IgD-negative memory B cell (primary cell): Measurements from ENCODE around the gene ARHGAP1. TPM values are rescaled to one million over a fixed set of nuclear protein-coding genes. Genes with fewer than 3 reads are reported as not detected.
A peak's percentile ranks its signal among the peaks of the same experiment; 100 is the strongest.

Source experiments
- H3K27ac Mint-ChIP-seq, 3 donors: one replicate each; pipeline ENCODE4 v1.8.0; 2020 to 2022; ENCODE audit warnings: mild to moderate bottlenecking in 3 of 3, mixed read lengths in 3 of 3, moderate library complexity in 1 of 3
- H3K27me3 Mint-ChIP-seq: one replicate; pipeline ENCODE4 v1.8.0; 2021; ENCODE audit warnings: mixed read lengths
- H3K36me3 Mint-ChIP-seq: one replicate; pipeline ENCODE4 v1.8.0; 2020; ENCODE audit warnings: mild to moderate bottlenecking, mixed read lengths
- H3K4me1 Mint-ChIP-seq, 3 donors: one replicate each; pipeline ENCODE4 v1.8.0; 2020 to 2022; ENCODE audit warnings: mixed read lengths in 3 of 3, mild to moderate bottlenecking in 1 of 3
- H3K4me3 Mint-ChIP-seq, 4 donors: one replicate each; pipeline ENCODE4 v1.8.0; 2020 to 2022; ENCODE audit warnings: mild to moderate bottlenecking in 4 of 4, mixed read lengths in 4 of 4, moderate library complexity in 3 of 4
- H3K9me3 Mint-ChIP-seq, 3 donors: one replicate each; pipeline ENCODE4 v1.8.0; 2020 to 2021; ENCODE audit warnings: mixed read lengths in 3 of 3, mild to moderate bottlenecking in 1 of 3
- polyA plus RNA-seq: library from polyadenylated mRNA; unstranded; fragments of 300-500 nt; fragmentation: Illumina TruSeq; gene quantifications from one replicate; pipeline ENCODE4 v1.2.3, GENCODE V29; 2021

Gene ARHGAP1
- polyA plus RNA-seq: 42.6 TPM

DNA sequence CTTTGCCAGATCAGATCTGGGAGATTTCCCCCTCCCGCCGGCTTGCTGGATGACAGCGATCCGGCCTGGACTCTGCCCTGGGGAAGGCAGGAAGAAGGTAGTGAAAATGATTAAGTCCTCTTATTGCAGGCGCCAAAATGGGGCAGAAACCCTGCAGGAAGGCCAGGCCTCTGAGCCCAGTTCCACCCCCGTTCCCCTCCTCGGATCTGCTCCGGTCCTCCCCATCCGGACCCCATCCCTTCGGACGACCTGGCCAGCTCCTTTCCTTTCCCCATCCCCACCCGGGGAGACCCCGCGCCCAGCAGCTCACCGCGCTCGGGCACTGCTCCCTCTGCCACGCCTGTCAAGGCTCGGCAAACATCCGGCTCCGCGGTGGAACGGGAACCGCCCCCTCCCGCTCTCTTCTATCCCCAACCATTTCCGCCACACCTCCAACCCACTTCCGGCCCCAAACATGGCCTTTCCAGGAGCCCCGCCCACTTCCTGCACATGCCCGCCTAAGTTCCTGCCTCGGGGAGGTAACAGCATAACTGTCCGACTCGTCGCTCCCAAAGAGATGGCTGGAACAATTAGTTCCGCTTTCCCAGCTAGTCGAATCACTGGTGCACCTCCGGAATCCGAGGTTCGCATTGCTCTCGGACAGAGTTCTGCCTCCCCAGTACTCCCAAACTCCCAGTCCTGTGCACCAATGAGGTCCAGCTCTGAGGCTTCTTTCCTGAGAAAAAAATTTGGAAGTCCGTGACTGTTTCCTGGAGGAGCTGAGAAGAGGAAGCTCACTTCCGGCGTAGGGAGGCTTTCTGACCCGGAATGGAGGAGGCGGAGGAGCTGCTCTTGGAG is at the start of gene ARHGAP1, which contains the start of gene ZNF408:
ARHGAP1 (minus strand) TSS at position 379 of the 837 bp plus-strand sequence. CDS start 4,512 bp downstream, outside the sequence.
ZNF408 (plus strand) TSS at position 791 of the 837 bp plus-strand sequence; CDS start at position 808, 17 bp downstream.
- H3K36me3 Mint-ChIP-seq: peaks cover 3% of the 10 kb centered on the region
- H3K27me3 Mint-ChIP-seq: no peaks in the 10 kb centered on the region
- H3K9me3 Mint-ChIP-seq: no peaks in the 10 kb centered on the region
- H3K4me1 Mint-ChIP-seq: peaks cover 29 to 33% (median 29%) of the 10 kb centered on the region in 3 donors
- peak within 1 kb of the TSS; percentile 72 to 99 (median 95) for H3K27ac Mint-ChIP-seq
- H3K4me3 Mint-ChIP-seq: peak within 1 kb of the TSS; percentile 94 to 100 (median 98)

DNA sequence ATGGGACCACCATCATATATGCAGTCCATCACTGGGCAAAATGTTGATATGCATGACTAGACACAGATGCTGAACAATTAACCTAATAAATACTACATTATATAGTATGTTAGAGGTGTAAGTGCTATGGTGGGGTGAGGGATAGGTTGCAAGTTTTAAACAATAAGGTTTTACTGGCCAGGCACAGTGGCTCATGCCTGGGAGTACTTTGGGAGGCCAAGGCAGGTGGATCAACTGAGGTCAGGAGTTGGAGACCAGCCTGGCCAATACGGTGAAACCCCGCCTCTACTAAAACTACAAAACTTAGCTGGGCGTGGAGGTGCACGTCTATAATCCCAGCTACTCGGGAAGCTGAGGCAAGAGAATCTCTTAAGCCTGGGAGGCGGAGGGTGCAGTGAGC is 46.7 kb upstream of the ARHGAP1 start:
- peaks cover 15% of the 10 kb centered on the region for H3K36me3 Mint-ChIP-seq
- no peak overlapping the region for H3K27ac Mint-ChIP-seq

DNA sequence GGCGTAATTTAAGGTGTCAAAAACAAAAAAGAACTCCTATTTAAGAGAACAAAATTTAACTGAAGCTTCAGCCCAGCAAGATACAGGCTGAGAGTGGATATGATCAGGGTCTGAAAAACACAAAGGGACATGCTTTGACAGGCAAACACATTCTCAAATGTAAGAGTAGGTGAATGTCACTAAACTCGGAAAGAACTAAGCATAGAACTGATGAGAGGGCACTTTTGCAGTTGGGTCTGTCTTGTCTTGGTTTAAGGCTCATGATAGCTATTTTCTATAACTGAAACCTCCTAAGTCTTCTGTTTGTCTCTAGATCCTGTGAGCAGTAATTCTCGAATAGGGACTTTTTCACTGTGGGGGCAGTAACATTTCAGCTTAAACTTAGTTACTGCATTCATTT is 45.6 kb upstream of the ARHGAP1 start:
- no peak overlapping the region for H3K4me3 Mint-ChIP-seq
- peaks cover 19% of the 10 kb centered on the region for H3K36me3 Mint-ChIP-seq
- H3K4me1 Mint-ChIP-seq: no peaks in the 10 kb centered on the region
- no peaks in the 10 kb centered on the region for H3K9me3 Mint-ChIP-seq
- no peaks in the 10 kb centered on the region for H3K27me3 Mint-ChIP-seq
- H3K27ac Mint-ChIP-seq: no peak overlapping the region

More for the DNA sequence above, 46.7 kb upstream of the ARHGAP1 start:
- no peaks in the 10 kb centered on the region for H3K4me1 Mint-ChIP-seq
- no peaks in the 10 kb centered on the region for H3K27me3 Mint-ChIP-seq
- H3K4me3 Mint-ChIP-seq: no peak overlapping the region
- H3K9me3 Mint-ChIP-seq: no peaks in the 10 kb centered on the region

DNA sequence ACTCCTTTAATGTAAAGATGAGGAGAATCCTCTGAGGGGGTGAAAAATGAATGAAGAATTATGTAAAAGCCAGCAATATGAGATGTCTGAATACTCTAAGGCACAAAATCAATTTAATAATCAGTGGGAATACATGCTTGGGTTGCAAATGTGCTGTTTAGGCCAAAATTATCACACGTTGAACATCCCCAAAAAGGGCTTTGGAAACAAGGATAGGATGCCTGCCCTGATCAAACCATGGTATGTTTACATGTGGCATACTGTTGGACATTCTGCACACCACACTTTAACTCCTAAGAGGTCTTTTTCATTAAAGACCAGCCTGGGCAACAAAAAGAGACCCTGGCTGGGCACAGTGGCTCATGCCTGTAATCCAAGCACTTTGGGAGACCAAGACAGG is 44.9 kb upstream of the ARHGAP1 start:
- no peaks in the 10 kb centered on the region for H3K27me3 Mint-ChIP-seq
- H3K9me3 Mint-ChIP-seq: no peaks in the 10 kb centered on the region
- no peaks in the 10 kb centered on the region for H3K4me1 Mint-ChIP-seq
- no peak overlapping the region for H3K4me3 Mint-ChIP-seq
- H3K36me3 Mint-ChIP-seq: peaks cover 17% of the 10 kb centered on the region
- no peak overlapping the region for H3K27ac Mint-ChIP-seq

DNA sequence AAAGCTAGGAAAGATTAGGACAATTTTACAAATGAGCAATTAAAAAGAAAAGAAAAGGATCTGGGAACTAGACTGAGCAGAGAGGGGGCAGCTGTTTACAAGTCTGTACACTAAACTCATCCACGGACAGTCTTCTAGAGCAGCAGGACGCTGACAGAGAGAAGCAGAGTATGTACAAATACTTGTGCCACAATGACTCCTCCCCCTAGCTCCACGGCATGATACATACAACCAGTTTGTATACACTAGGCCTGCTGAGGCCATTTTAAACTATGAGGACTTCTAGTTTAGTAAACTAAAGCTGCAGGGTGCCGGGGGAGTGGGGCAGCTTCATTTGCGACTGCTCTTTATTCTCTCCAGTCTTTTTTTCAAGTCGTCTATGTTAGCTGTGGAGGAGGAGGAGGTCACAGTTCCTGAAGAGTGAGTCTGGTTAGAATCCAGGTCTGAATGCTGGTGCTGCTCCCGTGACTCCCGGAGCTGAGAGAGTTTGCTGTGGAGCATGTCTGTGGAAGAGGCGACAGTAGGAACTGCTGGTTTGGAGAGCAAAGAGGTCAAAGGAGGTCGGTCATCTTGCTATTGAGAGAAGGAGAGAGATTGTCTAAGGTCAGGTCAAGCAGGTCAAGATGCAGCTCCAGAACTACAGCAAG is 43.4 kb upstream of the ARHGAP1 start:
- peaks cover 17% of the 10 kb centered on the region for H3K36me3 Mint-ChIP-seq

DNA sequence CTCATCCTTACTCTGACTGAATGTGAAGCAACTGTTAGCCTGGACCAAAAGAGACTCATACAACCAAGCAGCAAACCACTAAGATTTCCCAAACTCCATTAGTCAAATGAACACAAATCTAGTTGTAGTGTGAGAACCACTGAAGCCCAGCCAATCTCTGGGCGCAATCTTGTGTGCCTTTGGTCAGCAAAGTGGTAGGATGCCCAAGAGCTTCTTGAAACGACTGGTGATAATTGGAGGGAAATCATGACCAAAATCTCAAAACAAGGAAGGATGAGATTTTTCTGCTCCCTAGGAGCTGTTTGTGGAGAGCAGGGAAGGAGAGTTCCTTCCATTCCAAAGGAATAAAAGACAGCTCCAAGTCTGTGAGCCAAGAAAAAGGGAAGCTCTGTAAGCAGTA is 42.6 kb upstream of the ARHGAP1 start:
- Mint-ChIP-seq H3K4me3 (no peak overlapping the region), H3K36me3 (peaks cover 15% of the 10 kb centered on the region), H3K9me3 (no peaks in the 10 kb centered on the region), H3K27me3 (no peaks in the 10 kb centered on the region), H3K27ac (peak overlapping the region in 1 of 3 donors; percentile 16), H3K4me1 (no peaks in the 10 kb centered on the region)

More for the DNA sequence above, 43.4 kb upstream of the ARHGAP1 start:
- Mint-ChIP-seq H3K4me3 (no peak overlapping the region), H3K27me3 (no peaks in the 10 kb centered on the region), H3K4me1 (no peaks in the 10 kb centered on the region), H3K9me3 (no peaks in the 10 kb centered on the region), H3K27ac (no peak overlapping the region)

DNA sequence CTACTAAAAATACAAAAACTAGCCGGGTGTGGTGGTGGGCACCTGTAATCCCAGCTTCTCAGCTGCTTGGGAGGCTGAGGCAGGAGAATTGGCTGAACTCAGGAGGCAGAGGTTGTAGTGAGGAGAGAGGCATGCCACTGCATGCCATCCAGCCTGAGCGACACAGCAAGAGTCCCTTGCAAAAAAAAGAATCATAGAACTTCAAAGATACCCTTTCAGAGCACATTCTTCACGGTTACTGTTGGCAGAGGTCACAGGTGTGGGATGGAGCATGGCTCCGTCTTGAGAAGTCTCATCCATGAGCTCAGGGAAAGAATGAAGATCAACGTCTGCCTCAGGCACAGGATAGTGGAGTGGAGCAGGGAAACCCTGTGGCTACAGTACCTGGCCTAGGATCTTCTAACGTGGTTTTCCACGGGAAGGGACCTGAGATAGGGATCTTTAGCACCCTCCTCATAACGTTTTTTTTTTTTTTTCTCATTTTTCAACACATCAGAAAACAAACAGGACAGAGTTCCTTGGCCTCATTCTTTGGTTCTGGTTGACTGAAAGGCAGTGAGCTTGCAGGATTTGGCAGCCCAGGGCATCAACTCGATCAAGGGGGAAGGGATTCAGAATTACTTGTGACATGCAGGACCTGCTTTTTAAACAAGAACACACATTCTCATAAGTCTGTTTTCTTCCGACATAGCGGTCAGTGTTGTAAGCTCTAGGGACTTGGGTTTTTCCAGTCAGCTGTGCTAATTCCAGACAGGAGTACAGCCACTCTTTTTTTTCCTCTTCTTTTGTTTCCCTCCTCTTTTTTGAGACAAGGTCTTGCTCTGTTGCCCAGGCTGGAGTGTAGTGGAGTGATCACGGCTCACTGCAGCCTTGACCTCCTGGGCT is 41.4 kb upstream of the ARHGAP1 start:
- H3K4me1 Mint-ChIP-seq: no peaks in the 10 kb centered on the region
- no peaks in the 10 kb centered on the region for H3K27me3 Mint-ChIP-seq
- no peak overlapping the region for H3K4me3 Mint-ChIP-seq
- no peak overlapping the region for H3K27ac Mint-ChIP-seq
- no peaks in the 10 kb centered on the region for H3K9me3 Mint-ChIP-seq
- H3K36me3 Mint-ChIP-seq: peaks cover 15% of the 10 kb centered on the region

DNA sequence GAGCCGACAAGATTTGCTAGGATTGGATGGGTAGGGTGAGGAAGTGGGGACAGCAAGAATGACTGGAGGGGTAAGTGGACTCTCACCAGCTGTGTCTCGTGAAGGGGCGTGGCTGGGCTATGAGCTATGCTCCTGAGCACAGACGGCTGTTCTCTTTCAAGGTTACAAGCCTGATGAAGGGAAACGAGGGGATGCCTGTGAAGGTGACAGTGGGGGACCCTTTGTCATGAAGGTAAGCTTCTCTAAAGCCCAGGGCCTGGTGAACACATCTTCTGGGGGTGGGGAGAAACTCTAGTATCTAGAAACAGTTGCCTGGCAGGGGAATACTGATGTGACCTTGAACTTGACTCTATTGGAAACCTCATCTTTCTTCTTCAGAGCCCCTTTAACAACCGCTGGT is 38.5 kb upstream of the ARHGAP1 start:
- no peaks in the 10 kb centered on the region for H3K9me3 Mint-ChIP-seq
- no peaks in the 10 kb centered on the region for H3K27me3 Mint-ChIP-seq
- peaks cover 9% of the 10 kb centered on the region for H3K36me3 Mint-ChIP-seq
- no peaks in the 10 kb centered on the region for H3K4me1 Mint-ChIP-seq
- no peak overlapping the region for H3K27ac Mint-ChIP-seq
- peak overlapping the region in 1 of 4 donors; percentile 21 for H3K4me3 Mint-ChIP-seq

DNA sequence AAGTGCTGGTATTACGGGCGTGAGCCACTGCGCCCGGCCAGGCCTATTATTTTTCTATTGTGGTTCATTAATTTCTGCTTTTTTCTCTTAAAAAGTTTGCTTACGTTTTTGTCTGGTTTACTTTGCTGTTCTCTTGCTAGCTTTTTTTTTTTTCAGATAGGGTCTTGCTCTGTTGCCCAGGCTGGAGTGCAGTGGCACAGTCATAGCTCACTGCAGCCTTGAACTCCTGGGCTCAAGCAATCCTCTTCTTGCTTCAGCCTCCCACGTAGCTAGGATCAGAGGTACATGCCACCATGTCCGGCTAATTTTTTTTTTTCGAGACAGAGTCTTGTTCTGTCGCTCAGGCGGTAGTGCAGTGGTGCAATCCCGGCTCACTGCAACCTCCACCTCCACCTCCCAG is 37.3 kb upstream of the ARHGAP1 start:
- Mint-ChIP-seq H3K4me1 (no peaks in the 10 kb centered on the region), H3K4me3 (no peak overlapping the region), H3K27ac (no peak overlapping the region), H3K9me3 (no peaks in the 10 kb centered on the region), H3K36me3 (peaks cover 6% of the 10 kb centered on the region), H3K27me3 (no peaks in the 10 kb centered on the region)

DNA sequence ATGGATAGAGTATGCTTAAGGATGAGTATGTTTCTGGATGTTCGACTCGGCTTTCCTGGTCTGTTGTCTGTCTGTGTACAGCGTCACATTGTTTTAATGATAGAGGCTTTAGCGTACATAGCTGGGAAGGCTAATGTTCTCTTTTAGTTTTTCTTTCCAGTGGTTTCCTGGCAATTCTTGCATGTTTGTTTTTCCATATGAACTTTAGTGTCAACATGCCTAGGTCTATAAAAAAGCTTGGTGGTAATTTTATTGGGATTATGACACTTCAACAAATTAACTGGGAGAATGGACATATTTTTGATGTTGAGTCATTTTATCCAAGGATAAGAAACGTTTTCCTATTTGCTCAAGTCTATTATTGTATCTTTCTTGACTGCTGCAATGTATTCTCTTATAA is 36.2 kb upstream of the ARHGAP1 start:
- peaks cover 2% of the 10 kb centered on the region for H3K36me3 Mint-ChIP-seq
- H3K4me1 Mint-ChIP-seq: no peaks in the 10 kb centered on the region
- H3K4me3 Mint-ChIP-seq: no peak overlapping the region
- H3K27me3 Mint-ChIP-seq: no peaks in the 10 kb centered on the region
- no peak overlapping the region for H3K27ac Mint-ChIP-seq
- H3K9me3 Mint-ChIP-seq: no peaks in the 10 kb centered on the region

DNA sequence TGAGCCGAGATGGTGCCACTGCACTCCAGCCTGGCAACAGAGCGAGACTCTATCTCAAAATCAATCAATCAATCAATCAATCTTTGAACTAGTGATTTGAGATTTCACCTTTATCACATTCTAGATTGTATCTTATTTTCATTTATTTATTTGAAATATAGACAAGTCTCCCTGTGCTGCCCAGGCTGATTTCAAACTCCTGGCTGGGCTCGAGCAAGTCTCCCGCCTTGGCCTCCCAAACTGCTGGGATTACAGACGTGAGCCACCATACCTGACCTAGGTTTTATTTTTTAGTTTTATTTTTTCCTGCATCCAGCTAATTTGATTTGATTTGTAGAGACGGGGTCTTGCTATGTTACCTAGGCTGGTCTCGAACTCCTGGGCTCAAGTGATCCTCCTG is 35.7 kb upstream of the ARHGAP1 start:
- Mint-ChIP-seq H3K27ac (no peak overlapping the region), H3K4me1 (no peaks in the 10 kb centered on the region), H3K4me3 (no peak overlapping the region), H3K9me3 (no peaks in the 10 kb centered on the region), H3K27me3 (no peaks in the 10 kb centered on the region), H3K36me3 (no peaks in the 10 kb centered on the region)

DNA sequence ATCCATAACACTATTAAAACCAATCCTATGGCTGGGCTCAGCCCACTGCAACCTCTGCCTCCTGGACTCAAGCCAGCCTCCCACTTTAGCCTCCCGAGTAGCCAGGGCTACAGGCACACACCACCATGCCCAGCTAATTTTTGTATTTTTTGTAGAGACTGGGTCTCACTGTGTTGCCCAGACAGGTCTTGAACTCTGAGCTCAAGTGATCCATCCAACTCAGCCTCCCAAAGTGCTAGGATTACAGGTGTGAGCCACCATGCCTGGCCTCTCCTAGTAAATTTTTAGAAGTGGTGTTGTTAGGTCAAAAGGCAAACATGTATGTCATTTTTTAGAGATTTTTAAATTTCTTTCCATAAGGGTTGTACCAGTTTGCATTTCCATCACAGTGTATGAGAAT is 32.8 kb upstream of the ARHGAP1 start:
- H3K36me3 Mint-ChIP-seq: peaks cover 3% of the 10 kb centered on the region
- no peak overlapping the region for H3K4me3 Mint-ChIP-seq
- no peaks in the 10 kb centered on the region for H3K4me1 Mint-ChIP-seq
- no peaks in the 10 kb centered on the region for H3K9me3 Mint-ChIP-seq
- no peak overlapping the region for H3K27ac Mint-ChIP-seq
- H3K27me3 Mint-ChIP-seq: no peaks in the 10 kb centered on the region

DNA sequence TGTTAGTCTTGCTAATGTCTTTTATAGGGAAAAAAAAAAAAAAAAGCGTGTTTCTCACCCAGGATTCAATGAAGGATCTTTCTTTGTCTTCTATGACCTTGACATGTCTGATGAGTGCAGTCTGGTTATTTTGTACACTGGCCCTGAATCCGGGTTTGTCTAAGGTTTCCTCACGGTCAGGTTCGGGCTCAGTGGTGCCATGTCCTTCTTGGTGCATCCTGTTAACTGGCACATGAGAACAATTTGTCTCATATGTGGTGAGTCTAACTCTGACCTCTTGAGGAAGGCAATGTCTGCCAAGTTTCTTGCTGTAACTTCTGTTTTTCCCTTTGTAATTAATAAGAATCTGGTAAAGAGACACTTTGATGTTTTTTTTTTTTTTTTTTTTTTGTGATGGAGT is 31.1 kb upstream of the ARHGAP1 start:
- H3K27ac Mint-ChIP-seq: no peak overlapping the region

DNA sequence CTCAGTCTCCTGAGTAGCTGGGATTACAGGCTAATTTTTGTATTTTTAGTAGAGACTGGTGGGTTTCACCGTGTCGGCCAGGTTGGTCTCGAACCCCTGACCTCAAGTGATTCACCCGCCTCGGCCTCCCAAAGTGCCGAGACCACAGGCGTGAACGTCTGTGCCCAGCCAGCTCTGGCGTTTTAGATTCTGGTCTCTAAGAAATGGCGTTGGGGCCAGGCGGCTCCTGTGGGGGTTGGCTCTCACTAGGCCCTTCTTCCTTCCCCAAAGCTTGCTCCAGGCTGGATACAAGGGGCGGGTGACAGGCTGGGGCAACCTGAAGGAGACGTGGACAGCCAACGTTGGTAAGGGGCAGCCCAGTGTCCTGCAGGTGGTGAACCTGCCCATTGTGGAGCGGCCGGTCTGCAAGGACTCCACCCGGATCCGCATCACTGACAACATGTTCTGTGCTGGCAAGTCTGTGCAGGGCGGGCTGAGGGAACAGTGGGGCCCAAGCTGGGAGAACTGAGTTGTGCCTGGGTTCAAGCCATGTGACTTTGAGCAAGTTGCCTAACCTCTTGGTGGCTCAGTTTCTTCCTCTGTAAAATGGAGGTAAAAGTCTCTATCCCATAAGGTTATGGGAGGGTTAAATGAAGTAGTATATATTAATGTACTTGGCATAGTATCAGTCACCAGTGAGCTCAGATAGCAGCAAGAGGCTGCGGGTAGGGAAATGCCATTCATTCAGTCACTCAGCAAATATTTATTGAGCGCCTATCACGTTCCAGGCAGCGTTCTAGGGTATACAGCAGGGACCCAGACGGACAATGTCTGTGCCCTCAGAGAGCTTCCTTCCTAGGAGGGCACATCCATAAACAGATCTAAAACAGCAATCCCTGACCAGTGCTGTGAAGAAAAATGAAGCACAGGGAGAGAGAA is 28.9 kb upstream of the ARHGAP1 start:
- Mint-ChIP-seq H3K27me3 (no peaks in the 10 kb centered on the region), H3K4me1 (no peaks in the 10 kb centered on the region), H3K4me3 (no peak overlapping the region), H3K27ac (no peak overlapping the region), H3K9me3 (no peaks in the 10 kb centered on the region), H3K36me3 (peaks cover 3% of the 10 kb centered on the region)

More for the DNA sequence above, 31.1 kb upstream of the ARHGAP1 start:
- H3K36me3 Mint-ChIP-seq: peaks cover 3% of the 10 kb centered on the region
- no peaks in the 10 kb centered on the region for H3K27me3 Mint-ChIP-seq
- H3K9me3 Mint-ChIP-seq: no peaks in the 10 kb centered on the region
- H3K4me3 Mint-ChIP-seq: no peak overlapping the region
- H3K4me1 Mint-ChIP-seq: no peaks in the 10 kb centered on the region
